H9 (cell line): ENCODE measurements around the gene OTOS. TPM values are rescaled to one million over a fixed set of nuclear protein-coding genes. Genes with fewer than 3 reads are reported as not detected.
A peak's percentile ranks its signal among the peaks of the same experiment; 100 is the strongest.

Experiments used
- DNase-seq: peaks from one replicate; pipeline ENCODE4 v3.0.0-alpha.2; 2017
- H2AFZ ChIP-seq: one replicate; pipeline ENCODE4 v1.6.1; 2013; ENCODE audit warnings: mild to moderate bottlenecking, low read length, control low read depth, moderate library complexity
- H2AK5ac ChIP-seq: 2 replicates; pipeline ENCODE4 v1.6.1; 2013; ENCODE audit warnings: low read length, control low read depth, mixed read lengths; ENCODE audit not compliant: insufficient read length
- H2BK120ac ChIP-seq: one replicate; pipeline ENCODE4 v1.6.1; 2013; ENCODE audit warnings: low read depth, mild to moderate bottlenecking, low read length, control low read depth, inconsistent platforms; ENCODE audit not compliant: poor library complexity, severe bottlenecking
- H2BK12ac ChIP-seq: 2 replicates; pipeline ENCODE4 v1.6.1; 2013; ENCODE audit warnings: low read length, control low read depth, mixed read lengths, low read depth; ENCODE audit not compliant: insufficient read length
- H2BK15ac ChIP-seq: 2 replicates; pipeline ENCODE4 v1.6.1; 2013; ENCODE audit warnings: low read depth, low read length, control low read depth
- H2BK20ac ChIP-seq: one replicate; pipeline ENCODE4 v1.6.1; 2013; ENCODE audit warnings: low read depth, mild to moderate bottlenecking, low read length, control low read depth, inconsistent platforms; ENCODE audit not compliant: poor library complexity, severe bottlenecking
- H2BK5ac ChIP-seq: 2 replicates; pipeline ENCODE4 v1.6.1; 2013; ENCODE audit warnings: low read length, control low read depth, mixed read lengths; ENCODE audit not compliant: insufficient read length
- H3K14ac ChIP-seq: 2 replicates; pipeline ENCODE4 v1.6.1; 2013; ENCODE audit warnings: low read length, control low read depth; ENCODE audit not compliant: insufficient read depth
- H3K18ac ChIP-seq: 2 replicates; pipeline ENCODE4 v1.6.1; 2013; ENCODE audit warnings: low read depth, mild to moderate bottlenecking, mixed read lengths, low read length, control low read depth; ENCODE audit not compliant: insufficient read length
- H3K23ac ChIP-seq: 2 replicates; pipeline ENCODE4 v1.6.1; 2013; ENCODE audit warnings: low read length, control low read depth, mixed read lengths, low read depth; ENCODE audit not compliant: insufficient read length
- H3K23me2 ChIP-seq: 2 replicates; pipeline ENCODE4 v1.6.1; 2013; ENCODE audit warnings: low read depth, mild to moderate bottlenecking, mixed read lengths, low read length, control low read depth; ENCODE audit not compliant: insufficient read length, poor library complexity, severe bottlenecking
- H3K27ac ChIP-seq: 2 replicates; pipeline ENCODE4 v1.5.1; 2013; ENCODE audit warnings: low read length, control low read depth, mixed read lengths, low read depth; ENCODE audit not compliant: insufficient read length
- H3K27me3 ChIP-seq: 2 replicates; pipeline ENCODE4 v1.6.1; 2013; ENCODE audit warnings: low read length, control low read depth, inconsistent platforms; ENCODE audit not compliant: insufficient read depth
- H3K4ac ChIP-seq: 2 replicates; pipeline ENCODE4 v1.6.1; 2013; ENCODE audit warnings: low read depth, mild to moderate bottlenecking, control low read depth, inconsistent platforms, low read length, moderate library complexity
- H3K4me1 ChIP-seq: 2 replicates; pipeline ENCODE4 v1.6.1; 2013; ENCODE audit warnings: low read length, control low read depth, inconsistent platforms; ENCODE audit not compliant: insufficient read depth
- H3K4me2 ChIP-seq: 2 replicates; pipeline ENCODE4 v1.6.1; 2013; ENCODE audit warnings: low read length, control low read depth, mixed read lengths; ENCODE audit not compliant: insufficient read length, insufficient read depth
- H3K56ac ChIP-seq: 2 replicates; pipeline ENCODE4 v1.6.1; 2013; ENCODE audit warnings: low read depth, mild to moderate bottlenecking, mixed read lengths, low read length, control low read depth; ENCODE audit not compliant: insufficient read length
- H3K79me1 ChIP-seq: 2 replicates; pipeline ENCODE4 v1.6.1; 2013; ENCODE audit warnings: low read depth, mild to moderate bottlenecking, moderate library complexity, low read length, control low read depth, inconsistent platforms; ENCODE audit not compliant: insufficient read depth, poor library complexity, severe bottlenecking
- H3K79me2 ChIP-seq: 2 replicates; pipeline ENCODE4 v1.6.1; 2013; ENCODE audit warnings: low read length, control low read depth, inconsistent platforms; ENCODE audit not compliant: insufficient read depth
- H3K9ac ChIP-seq: 2 replicates; pipeline ENCODE4 v1.6.1; 2013; ENCODE audit warnings: low read length, control low read depth, mixed read lengths; ENCODE audit not compliant: insufficient read length; ENCODE audit errors: extremely low read depth
- H3K9me3 ChIP-seq: one replicate; pipeline ENCODE4 v1.6.1; 2013; ENCODE audit warnings: low read depth, low read length, inconsistent platforms; ENCODE audit not compliant: control insufficient read depth
- H3T11ph ChIP-seq: one replicate; pipeline ENCODE4 v1.6.1; 2013; ENCODE audit warnings: mild to moderate bottlenecking, low read length, control low read depth, inconsistent platforms
- H4K20me1 ChIP-seq: one replicate; pipeline ENCODE4 v1.6.1; 2013; ENCODE audit not compliant: control insufficient read depth, insufficient read length, insufficient read depth
- H4K5ac ChIP-seq: 2 replicates; pipeline ENCODE4 v1.6.1; 2013; ENCODE audit warnings: low read depth, mild to moderate bottlenecking, mixed read lengths, low read length, control low read depth; ENCODE audit not compliant: insufficient read length
- H4K8ac ChIP-seq: replicated peaks from 2 replicates; pipeline ENCODE4 v1.6.1; 2013; ENCODE audit warnings: low read length, control low read depth, mixed read lengths, low read depth; ENCODE audit not compliant: insufficient read length
- H4K91ac ChIP-seq: 2 replicates; pipeline ENCODE4 v1.6.1; 2013; ENCODE audit warnings: low read depth, mild to moderate bottlenecking, moderate library complexity, mixed read lengths, low read length, control low read depth; ENCODE audit not compliant: insufficient read length
- H3K27ac Mint-ChIP-seq, 3 experiments: 2 replicates in 2 of 3; 3 replicates in 1 of 3; pipeline ENCODE4 v1.8.0; 2020 to 2021; ENCODE audit warnings: mixed read lengths in 3 of 3, mild to moderate bottlenecking in 1 of 3, moderate library complexity in 1 of 3
- H3K27me3 Mint-ChIP-seq: 2 replicates; pipeline ENCODE4 v1.8.0; 2021; ENCODE audit warnings: low read depth, mild to moderate bottlenecking, moderate library complexity, mixed read lengths
- H3K36me3 Mint-ChIP-seq, 3 experiments: 2 replicates in 2 of 3; 3 replicates in 1 of 3; pipeline ENCODE4 v1.8.0; 2020 to 2021; ENCODE audit warnings: low read depth in 3 of 3, mixed read lengths in 3 of 3; ENCODE audit not compliant: insufficient read depth in 1 of 3
- H3K4me1 Mint-ChIP-seq, 2 experiments: 2 replicates each; pipeline ENCODE4 v1.8.0; 2020; ENCODE audit warnings: mixed read lengths in 2 of 2
- H3K4me3 Mint-ChIP-seq, 2 experiments: 2 replicates in 1 of 2; 3 replicates in 1 of 2; pipeline ENCODE4 v1.8.0; 2020 to 2021; ENCODE audit warnings: mild to moderate bottlenecking in 2 of 2, mixed read lengths in 2 of 2, moderate library complexity in 1 of 2
- H3K9me3 Mint-ChIP-seq, 2 experiments: 2 replicates in 1 of 2; 3 replicates in 1 of 2; pipeline ENCODE4 v1.8.0; 2020; ENCODE audit warnings: mild to moderate bottlenecking in 2 of 2, mixed read lengths in 2 of 2, moderate library complexity in 1 of 2
- CTCF ChIP-seq: fragments of 200-600 bp; sonication (generic); conservative IDR thresholded peaks from 3 replicates; pipeline ENCODE4 v1.8.0; 2021; ENCODE audit warnings: antibody characterized with exemption, mild to moderate bottlenecking
- WGBS: extraction: QIAGEN DNeasy Blood & Tissue Kit; methylation state at CpG from one replicate; pipeline ENCODE4 v1.1.7; 2013; ENCODE audit warnings: missing lambda C conversion rate, low lambda C conversion rate, mixed read lengths; ENCODE audit not compliant: insufficient read length; ENCODE audit errors: extremely low coverage; 5-methylcytosine and 5-hydroxymethylcytosine counted together
- total RNA-seq: library from RNA; stranded (reverse); gene quantifications from 2 replicates; pipeline ENCODE4 v1.2.1, GENCODE V29; 2021

OTOS gene
- total RNA-seq, 1 experiment from 2014 or later, result not detected

GRCh38 chr2:240139666-240140393 lies 628 bp downstream of the OTOS start:
- Histone ChIP-seq H3K9ac (no peak overlapping the region), H3K56ac (no peak overlapping the region), H4K8ac (no peak overlapping the region), H3K4me2 (no peak overlapping the region), H3T11ph (no peak overlapping the region), H4K91ac (no peak overlapping the region), H2AFZ (no peak overlapping the region), H3K23ac (no peak overlapping the region), H2BK15ac (no peak overlapping the region), H3K18ac (no peak overlapping the region), H3K27ac (no peak overlapping the region), H2BK20ac (no peak overlapping the region), H3K9me3 (no peaks in the 10 kb centered on the region), H3K79me2 (peaks cover 9% of the 10 kb centered on the region; the same call in 1 of the 2 replicates), H3K4me1 (no peaks in the 10 kb centered on the region; the same call in 1 of the 2 replicates), H2BK12ac (no peak overlapping the region), H4K5ac (no peak overlapping the region), H2BK5ac (no peak overlapping the region), H2BK120ac (no peak overlapping the region), H3K23me2 (peaks cover 7% of the 10 kb centered on the region), H3K14ac (no peak overlapping the region; the same call in 1 of the 2 replicates), H3K4ac (no peak overlapping the region), H4K20me1 (no peaks in the 10 kb centered on the region), H3K79me1 (no peaks in the 10 kb centered on the region), H3K27me3 (no peaks in the 10 kb centered on the region; the same call in 1 of the 2 replicates), H2AK5ac (no peak overlapping the region)
- peaks cover 19 to 31% of the 10 kb centered on the region in 2 experiments for H3K4me1 Mint-ChIP-seq
- peaks cover 23% of the 10 kb centered on the region for H3K27me3 Mint-ChIP-seq
- H3K9me3 Mint-ChIP-seq, result no peaks in the 10 kb centered on the region
- TF ChIP-seq CTCF, result no peak
- no peaks in the 10 kb centered on the region; a peak in 1 of 7 replicates for H3K36me3 Mint-ChIP-seq
- DNase-seq, result no peak
- no peak overlapping the region for H3K4me3 Mint-ChIP-seq
- peak overlapping the region in 1 of 3 experiments; percentile 44; a peak in 2 of 7 replicates for H3K27ac Mint-ChIP-seq
- WGBS, result no CpG with 5 or more reads among the region's 14 CpGs
